GM12872 (cell line): ENCODE measurements around the gene FBXW9.

Source experiments
- TF ChIP-seq, protein P1 (sequence below): IDR thresholded peaks from 3 replicates; pipeline ENCODE4 v1.5.1; 2011; ENCODE audit warnings: low read depth, mild to moderate bottlenecking, low read length, moderate library complexity; ENCODE audit not compliant: insufficient read depth

Gene FBXW9

DNA sequence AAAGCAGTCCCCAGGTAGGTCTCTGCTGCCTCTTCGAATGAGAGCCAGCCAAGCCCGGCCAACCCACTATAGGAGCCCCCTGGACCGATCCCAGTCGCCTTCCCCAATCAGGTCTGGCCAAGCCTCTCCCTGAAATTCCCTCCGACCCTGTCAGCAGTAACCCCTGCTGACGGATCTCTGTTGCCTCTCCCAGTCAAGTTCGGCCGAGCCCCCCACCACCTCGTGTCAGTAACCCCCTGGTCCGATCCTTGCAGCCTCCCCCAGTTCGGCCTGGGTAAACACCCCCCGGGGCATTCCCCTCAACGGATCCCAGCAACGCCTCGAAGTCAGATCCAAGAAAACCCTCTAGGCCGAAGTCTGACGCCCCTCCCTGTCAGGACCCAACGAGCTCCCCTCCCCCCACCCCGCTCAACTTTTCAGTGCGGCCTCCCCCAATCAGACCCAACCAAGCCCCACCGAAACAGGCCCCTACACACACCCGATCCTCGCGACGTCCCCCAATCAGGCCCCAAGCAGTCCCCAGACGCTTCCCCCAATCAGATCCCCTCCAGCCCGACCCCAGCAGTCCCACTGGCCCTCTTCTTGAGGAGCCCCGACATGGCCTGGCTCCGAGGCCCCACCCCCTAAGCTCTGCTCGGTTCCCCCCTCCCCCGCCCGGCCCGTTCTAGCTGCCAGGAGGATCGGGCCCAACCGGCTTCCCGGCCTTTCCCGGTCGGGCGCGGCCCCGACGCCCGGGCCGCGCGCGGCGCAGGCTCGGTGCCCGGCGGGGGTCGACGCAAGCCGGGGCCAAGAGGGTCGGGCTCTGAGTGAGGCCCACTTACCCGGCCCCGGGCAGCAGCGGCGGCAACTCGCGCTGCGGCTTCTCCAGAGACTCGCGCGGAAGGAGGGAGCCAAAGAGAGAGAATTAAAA, 25.5 kb upstream of the FBXW9 start:
- TF ChIP-seq, protein P1, sequence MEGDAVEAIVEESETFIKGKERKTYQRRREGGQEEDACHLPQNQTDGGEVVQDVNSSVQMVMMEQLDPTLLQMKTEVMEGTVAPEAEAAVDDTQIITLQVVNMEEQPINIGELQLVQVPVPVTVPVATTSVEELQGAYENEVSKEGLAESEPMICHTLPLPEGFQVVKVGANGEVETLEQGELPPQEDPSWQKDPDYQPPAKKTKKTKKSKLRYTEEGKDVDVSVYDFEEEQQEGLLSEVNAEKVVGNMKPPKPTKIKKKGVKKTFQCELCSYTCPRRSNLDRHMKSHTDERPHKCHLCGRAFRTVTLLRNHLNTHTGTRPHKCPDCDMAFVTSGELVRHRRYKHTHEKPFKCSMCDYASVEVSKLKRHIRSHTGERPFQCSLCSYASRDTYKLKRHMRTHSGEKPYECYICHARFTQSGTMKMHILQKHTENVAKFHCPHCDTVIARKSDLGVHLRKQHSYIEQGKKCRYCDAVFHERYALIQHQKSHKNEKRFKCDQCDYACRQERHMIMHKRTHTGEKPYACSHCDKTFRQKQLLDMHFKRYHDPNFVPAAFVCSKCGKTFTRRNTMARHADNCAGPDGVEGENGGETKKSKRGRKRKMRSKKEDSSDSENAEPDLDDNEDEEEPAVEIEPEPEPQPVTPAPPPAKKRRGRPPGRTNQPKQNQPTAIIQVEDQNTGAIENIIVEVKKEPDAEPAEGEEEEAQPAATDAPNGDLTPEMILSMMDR: no peak

GRCh38 chr19:12720851-12721655, 24.6 kb upstream of the FBXW9 start:
- TF ChIP-seq, protein P1: no peak

DNA sequence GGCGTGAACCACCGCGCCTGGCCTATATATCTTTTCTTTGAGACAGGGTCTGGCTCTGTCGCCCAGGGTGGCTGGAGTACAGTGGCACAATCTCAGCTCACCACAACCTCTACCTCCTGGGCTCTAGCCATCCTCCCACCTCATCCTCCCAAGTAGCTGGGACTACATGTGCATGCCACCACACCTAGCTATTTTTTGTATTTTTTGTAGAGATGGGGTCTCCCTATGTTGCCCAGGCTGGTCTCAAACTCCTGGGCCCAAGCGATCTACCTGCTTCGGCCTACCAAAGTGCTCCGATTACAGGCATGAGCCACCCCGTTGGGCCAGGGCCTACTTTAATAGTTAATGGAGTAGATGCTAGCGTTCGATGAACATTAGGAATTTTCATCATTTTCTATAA, 23.9 kb upstream of the FBXW9 start:
- TF ChIP-seq, protein P1: no peak

DNA sequence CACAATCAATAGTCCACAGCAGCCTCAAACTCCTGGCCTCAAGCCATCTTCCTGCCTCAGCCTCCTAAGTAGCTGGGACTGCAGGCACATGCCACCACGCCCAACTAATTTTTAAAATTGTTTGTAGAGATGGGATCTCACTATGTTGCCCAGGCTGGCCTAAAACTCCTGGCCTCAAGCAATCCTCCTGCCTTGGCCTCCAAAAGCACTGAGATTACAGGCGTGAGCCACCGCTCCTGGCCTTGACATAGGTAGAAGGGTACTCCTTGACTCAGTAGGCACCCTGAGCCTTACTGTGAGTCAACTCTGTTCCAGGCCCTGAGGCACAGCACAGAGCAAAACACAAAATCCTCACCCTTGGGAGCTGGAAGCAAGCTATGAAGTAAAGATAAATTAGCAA, 19.5 kb upstream of the FBXW9 start:
- TF ChIP-seq, protein P1: no peak

DNA sequence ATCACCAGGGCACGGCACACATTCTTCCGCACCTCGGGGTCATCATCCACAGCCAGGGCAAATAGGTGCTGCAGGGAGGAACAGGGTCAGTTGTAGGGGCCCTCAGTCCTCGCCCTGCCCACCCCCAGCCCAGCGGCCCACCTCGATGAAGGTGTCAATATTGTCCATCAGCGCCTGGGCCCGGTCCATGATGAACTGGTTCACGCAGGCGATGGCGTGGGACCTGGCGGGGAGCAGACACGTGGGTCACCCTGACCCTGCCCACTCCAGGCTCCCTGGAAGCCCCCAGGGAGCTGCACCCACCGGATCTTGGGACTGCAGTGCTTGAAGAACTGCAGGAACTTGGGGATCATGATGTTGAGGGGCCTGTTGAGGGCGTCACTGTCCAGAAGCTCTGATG, 18.7 kb upstream of the FBXW9 start:
- TF ChIP-seq, protein P1: no peak

DNA sequence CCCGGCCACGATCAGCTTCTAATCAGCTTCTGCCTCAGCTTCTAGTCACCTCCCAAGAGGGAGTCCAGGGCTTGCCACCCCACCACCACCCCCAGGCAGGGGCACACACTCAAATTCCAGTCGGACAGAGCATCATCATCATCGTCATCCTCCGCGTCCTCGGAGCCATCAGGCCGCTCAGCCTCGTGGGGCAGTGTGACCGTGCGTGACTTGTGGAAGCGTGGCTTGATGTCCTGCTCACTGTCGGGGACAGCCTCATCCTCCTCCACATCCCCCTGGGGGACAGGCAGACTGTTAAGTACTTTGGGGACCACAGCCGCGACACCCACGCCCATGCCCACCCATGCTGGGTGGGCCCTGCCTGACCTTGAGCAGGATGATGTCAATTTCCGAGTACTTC, 14.8 kb upstream of the FBXW9 start:
- TF ChIP-seq, protein P1: no peak

DNA sequence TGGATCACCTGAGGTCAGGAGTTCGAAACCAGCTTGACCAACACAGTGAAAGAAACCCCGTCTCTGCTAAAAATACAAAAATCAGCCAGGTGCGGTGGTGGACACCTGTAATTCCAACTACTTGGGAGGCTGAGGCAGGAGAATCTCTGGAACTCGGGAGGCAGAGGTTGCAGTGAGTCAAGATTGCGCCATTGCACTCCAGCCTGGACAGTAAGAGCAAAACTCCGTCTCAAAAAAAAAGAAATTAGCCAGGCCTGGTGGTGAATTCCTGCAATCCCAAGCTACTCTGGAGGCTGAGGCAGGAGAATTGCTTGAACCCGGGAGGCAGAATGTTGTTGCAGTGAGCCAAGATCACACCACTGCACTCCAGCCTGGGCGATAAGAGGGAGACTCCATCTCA, 12.2 kb upstream of the FBXW9 start:
- TF ChIP-seq, protein P1: no peak
